Stimulated activated CD4-positive, alpha-beta T cell treated with anti-CD3 and anti-CD28 coated beads, TNF-alpha, amount 100 ng/mL, for 1 hour (primary cell): ENCODE results near the gene GPR141.

Experiments used
- DNase-seq, 3 donors: peaks; one replicate each; pipeline ENCODE4 v3.0.0-alpha.2; 2020; ENCODE audit warnings: low read depth in 3 of 3, low spot score in 1 of 3

Gene GPR141, protein sequence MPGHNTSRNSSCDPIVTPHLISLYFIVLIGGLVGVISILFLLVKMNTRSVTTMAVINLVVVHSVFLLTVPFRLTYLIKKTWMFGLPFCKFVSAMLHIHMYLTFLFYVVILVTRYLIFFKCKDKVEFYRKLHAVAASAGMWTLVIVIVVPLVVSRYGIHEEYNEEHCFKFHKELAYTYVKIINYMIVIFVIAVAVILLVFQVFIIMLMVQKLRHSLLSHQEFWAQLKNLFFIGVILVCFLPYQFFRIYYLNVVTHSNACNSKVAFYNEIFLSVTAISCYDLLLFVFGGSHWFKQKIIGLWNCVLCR

GRCh38 chr7:37683246-37684120 lies at the start of gene GPR141:
GPR141 (plus strand) TSS chr7:37683766; CDS start chr7:37740394, 56,628 bp downstream.
- no peak for DNase-seq

- no peak for DNase-seq
These were observed 48.2 kb upstream of the GPR141 start for GRCh38 chr7:37635346-37635745.

DNA sequence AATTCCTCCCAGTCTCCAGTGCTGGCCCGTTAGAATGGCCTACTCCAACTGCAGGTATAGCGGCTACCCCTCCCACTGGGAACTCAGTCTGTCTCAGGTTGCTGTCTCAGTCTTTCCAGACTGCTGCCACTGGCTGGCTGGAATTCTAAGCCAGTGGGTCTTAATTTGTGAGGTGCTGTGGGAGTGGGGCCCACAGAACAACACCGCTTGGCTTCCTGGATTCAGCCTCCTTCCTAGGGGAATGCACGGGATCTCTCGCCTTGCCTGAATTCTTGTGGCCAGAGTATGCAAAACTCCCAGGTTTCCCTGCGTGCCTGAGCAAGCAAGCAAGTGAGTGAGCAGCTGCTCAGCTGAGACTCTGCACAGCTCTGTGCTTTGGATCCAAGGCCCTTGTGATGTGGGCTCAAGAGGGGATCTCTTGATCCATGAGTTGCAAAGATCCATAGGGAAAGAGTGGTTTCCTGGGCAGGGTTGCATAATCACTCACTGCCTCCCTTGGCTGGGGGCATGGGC lies 41.5 kb upstream of the GPR141 start:
- no peak for DNase-seq

GRCh38 chr7:37643876-37644275 lies 39.7 kb upstream of the GPR141 start:
- no peak for DNase-seq

DNA sequence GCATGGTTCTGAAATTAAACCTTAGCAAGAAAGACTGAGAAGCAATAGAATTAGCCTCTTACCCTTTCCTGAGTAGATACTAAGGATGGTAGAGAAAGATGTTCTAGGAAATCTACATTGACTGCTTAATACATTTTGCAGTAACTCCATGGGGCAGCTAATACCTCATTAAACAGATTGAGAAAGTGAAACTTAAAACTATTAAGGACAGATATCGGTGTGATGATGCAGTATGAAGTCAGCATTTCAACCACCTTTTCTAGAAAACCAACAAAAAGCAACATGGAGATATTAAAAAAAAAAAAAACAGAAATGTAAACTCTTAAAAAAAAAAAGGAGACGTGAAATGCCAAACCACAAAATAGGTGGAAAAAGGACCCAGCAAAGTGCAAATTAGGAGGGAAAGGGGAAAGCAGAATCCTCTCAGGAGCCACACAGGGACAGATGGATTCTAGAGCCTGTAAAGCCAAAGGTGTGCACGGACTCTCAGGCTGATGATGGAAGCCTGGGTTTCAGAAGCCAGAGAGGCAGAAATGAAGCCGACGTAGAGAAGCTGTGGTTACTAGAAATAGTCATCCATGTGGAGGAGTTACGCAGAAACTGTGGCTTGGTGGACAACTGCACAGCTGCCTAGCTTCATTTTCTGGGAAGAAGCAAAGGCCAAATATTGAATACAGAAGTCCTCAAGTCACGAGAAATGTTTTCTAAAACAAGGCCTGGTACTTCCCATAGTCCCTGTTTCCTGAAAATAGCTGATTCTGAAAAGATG lies 38.1 kb upstream of the GPR141 start:
- no peak for DNase-seq

DNA sequence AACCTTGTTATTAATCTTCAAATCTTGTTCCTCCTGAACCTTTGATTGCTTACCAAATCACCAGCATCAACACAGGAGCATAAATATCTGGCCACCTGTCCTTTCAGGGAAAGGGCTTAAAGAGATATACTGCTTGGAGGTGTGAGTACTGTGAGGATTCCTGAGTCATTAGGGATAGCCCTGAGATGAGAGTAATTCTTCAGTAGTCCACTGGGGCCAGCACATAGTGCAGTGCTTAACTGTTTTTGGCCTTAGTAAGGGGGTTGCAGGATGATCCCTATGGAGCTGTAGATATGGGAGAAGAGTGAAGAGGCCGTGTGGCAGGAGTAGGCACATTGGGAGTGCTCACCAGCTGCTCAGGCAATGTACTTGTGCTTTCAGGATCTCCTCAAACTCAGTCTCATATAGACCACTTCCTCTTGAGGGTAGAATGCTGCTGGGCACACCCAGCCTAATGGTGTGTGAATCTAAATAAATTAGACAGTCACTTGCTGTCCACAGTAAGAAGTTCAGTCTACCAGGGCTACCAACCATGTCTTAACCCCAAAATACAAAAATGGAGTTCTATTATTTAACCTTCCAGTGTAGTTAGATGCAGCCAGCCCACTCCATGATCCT lies 26.5 kb upstream of the GPR141 start:
- DNase-seq: no peak

GRCh38 chr7:37657816-37658215 lies 25.8 kb upstream of the GPR141 start:
- no peak for DNase-seq

GRCh38 chr7:37659971-37660565 lies 23.5 kb upstream of the GPR141 start:
- DNase-seq: no peak

DNA sequence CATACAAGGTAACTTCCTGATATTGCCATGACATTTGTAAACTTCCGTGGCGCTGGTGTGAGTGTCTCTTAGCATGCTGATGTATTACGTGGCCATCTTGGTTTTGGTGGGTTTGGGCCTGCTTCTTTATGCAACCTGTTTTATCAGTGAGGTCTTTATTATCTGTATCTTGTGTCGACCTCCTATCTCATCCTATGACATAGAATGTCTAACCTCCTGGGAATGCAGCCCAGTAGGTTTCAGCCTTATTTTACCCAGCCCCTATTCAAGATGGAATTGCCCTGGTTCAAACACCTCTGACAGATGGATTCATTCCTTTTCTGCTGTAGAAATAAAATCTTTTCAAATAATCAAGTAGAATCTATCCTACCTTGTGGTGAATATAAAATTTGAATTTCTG lies 23.0 kb upstream of the GPR141 start:
- no peak for DNase-seq

DNA sequence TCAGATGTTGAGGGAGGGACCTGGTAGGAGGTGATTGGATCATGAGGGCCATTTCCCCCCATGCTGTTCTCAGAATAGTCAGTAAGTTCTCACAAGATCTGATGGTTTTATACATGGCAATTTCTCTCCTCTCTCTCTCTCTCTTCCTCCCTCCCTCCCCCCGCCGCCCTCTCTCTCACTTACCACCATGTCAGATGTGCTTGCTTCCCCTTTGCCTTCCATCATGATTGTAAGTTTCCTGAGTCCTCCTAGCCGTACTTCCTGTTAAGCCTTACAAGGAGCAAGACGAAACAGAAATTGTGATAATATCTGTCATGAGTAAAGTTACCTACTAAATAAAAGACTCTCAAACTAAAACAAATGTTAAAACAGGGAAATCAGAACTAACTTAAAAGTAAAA lies 19.9 kb upstream of the GPR141 start:
- DNase-seq: no peak

GRCh38 chr7:37665352-37666022 lies 18.1 kb upstream of the GPR141 start:
- DNase-seq: no peak

- DNase-seq: no peak
These were observed 17.4 kb upstream of the GPR141 start for GRCh38 chr7:37666026-37666799.

- DNase-seq: no peak
These were observed 13.7 kb upstream of the GPR141 start for GRCh38 chr7:37669818-37670217.

- no peak for DNase-seq
These were observed 13.1 kb upstream of the GPR141 start for GRCh38 chr7:37670436-37670835.

GRCh38 chr7:37671876-37672275 lies 11.7 kb upstream of the GPR141 start:
- DNase-seq: no peak

- DNase-seq: no peak
These were observed 10.6 kb upstream of the GPR141 start for GRCh38 chr7:37672926-37673325.

GRCh38 chr7:37673523-37673922 lies 10.0 kb upstream of the GPR141 start:
- no peak for DNase-seq

DNA sequence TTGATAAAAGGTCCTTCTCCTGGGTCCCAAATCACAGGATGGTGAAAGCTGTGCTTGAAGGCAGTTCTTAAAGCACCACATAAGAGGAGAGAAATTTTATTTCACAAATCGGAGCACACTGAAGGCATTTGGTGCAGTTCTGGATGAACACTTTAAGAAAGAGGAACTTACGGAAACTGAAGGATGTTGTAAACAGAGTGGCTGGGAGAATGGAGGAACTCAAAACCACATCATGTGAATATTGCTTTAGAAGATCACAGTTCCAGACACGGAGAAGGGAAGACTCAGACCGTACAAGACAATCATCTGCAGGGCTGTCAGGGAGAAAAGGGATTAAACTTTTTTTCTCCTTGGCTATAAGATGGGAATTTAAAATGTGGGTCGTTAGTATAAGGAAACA lies 9.0 kb upstream of the GPR141 start:
- no peak for DNase-seq

- no peak for DNase-seq
These were observed 7.8 kb upstream of the GPR141 start for GRCh38 chr7:37675749-37676148.
